Testis (tissue), 3 donors: ENCODE results near the gene NCL. TPM values are rescaled to one million over a fixed set of nuclear protein-coding genes. Genes with fewer than 3 reads are reported as not detected.
A peak's percentile ranks its signal among the peaks of the same experiment; 100 is the strongest.
"Not testable (repeated sequence)": the region's sequence is repeated elsewhere in the genome, so short reads cannot be mapped to it uniquely, and the experiment has no call there.

ENCODE experiments used
- DNase-seq: peaks from one replicate; pipeline ENCODE4 v3.0.0-alpha.2; 2019
- H3K27ac ChIP-seq, 2 donors: fragments of 200-600 bp; sonication (generic); one replicate each; pipeline ENCODE4 v1.5.1; 2019
- H3K27me3 ChIP-seq: fragments of 200-600 bp; sonication (generic); one replicate; pipeline ENCODE4 v1.5.1; 2019
- H3K36me3 ChIP-seq: fragments of 200-600 bp; sonication (generic); one replicate; pipeline ENCODE4 v1.5.1; 2017; ENCODE audit warnings: low read depth; ENCODE audit errors: missing control alignments
- H3K4me1 ChIP-seq: fragments of 200-600 bp; sonication (generic); one replicate; pipeline ENCODE4 v1.5.1; 2019
- H3K4me3 ChIP-seq, 2 donors: fragments of 200-600 bp; sonication (generic); one replicate each; pipeline ENCODE4 v1.5.1; 2017 to 2019
- H3K9me3 ChIP-seq: fragments of 200-600 bp; sonication (generic); one replicate; pipeline ENCODE4 v1.5.1; 2017
- CTCF ChIP-seq, 3 experiments: fragments of 450-650 bp in 2 of 3; fragments of 200-600 bp in 1 of 3; sonication (generic) in 1 of 3; IDR thresholded peaks; one replicate each; pipeline ENCODE4 v1.5.1; 2016 to 2019; ENCODE audit warnings: antibody characterized with exemption in 3 of 3, mild to moderate bottlenecking in 2 of 3, moderate library complexity in 1 of 3
- WGBS, 2 donors: methylation state at CpG; one replicate each; pipeline ENCODE4 v1.1.5; 2018; 5-methylcytosine and 5-hydroxymethylcytosine counted together
- intact Hi-C: fragments of 100-400 bp; cut with DNase I; formaldehyde crosslinking; loops from one replicate; pipeline ENCODE4 v1.15.1; 2023; ENCODE audit warnings: low total_unique reads
- polyA plus RNA-seq: library from polyadenylated mRNA; stranded (reverse); fragments of 350-450 nt; fragmentation: Illumina TruSeq; extraction: RNeasy Lipid Tissue Mini Kit (QIAGEN cat#74804); gene quantifications from one replicate; pipeline ENCODE4 v1.2.3, GENCODE V29; 2014; ENCODE audit warnings: low read depth, low replicate concordance; ENCODE audit not compliant: insufficient read depth
- small RNA-seq, 2 donors: library from RNA; depleted of rRNA; stranded (forward); fragments of <200 nt; gene quantifications; one replicate each; pipeline ENCODE3, GENCODE V24; 2016
- total RNA-seq, 2 donors: library from RNA; depleted of rRNA; stranded (reverse); fragments of >200 nt; gene quantifications; one replicate each; pipeline ENCODE4 v1.2.3, GENCODE V29; 2016

Gene NCL
- total and polyA plus RNA-seq, 3 donors from 2014 or later = 207 to 293 (median 224) TPM

- Histone ChIP-seq H3K27ac (peak overlapping the region; percentile 55 to 64), H3K4me1 (peaks cover 29% of the 10 kb centered on the region)
- H3K9me3 ChIP-seq, H3K27me3 ChIP-seq, H3K36me3 ChIP-seq, DNase-seq, H3K4me3 ChIP-seq, intact Hi-C loops: not testable (repeated sequence)
- TF ChIP-seq CTCF (IDR thresholded peaks at IDR 0.05) = peak; percentile 30 to 61 (median 47)
- WGBS, 2 donors = 28 to 42% methylated on average over 16 of the region's 16 CpGs
Measured at GRCh38 chr2:231405601-231406367, 58.5 kb downstream of the NCL start.

- 56 to 81% methylated on average over 14 to 16 of the region's 16 CpGs for WGBS, 2 donors
- H3K36me3 ChIP-seq, H3K9me3 ChIP-seq, H3K27me3 ChIP-seq, H3K4me3 ChIP-seq, H3K27ac ChIP-seq, intact Hi-C loops, DNase-seq: not testable (repeated sequence)
- peaks cover 43% of the 10 kb centered on the region for H3K4me1 ChIP-seq
Measured at GRCh38 chr2:231404183-231404578, 60.1 kb downstream of the NCL start.

Small RNA genes lying within 50 kb of the gene (small RNA-seq; reads per million reads assigned to genes)
- gene RNU2-22P (0.09 to 0.38 reads per million in 2 donors), gene SNORA75 (61.9 to 94.5 reads per million in 2 donors), gene SNORD20 (0 reads per million in 2 donors), gene SNORD82 (2,496 to 2,714 reads per million in 2 donors)

Other genes starting within 250 kb of the NCL start
- 1 to 10 TPM; 3.3 to 5.0 TPM for gene B3GNT7, start 68.8 kb downstream of the NCL start, total RNA-seq
- gene B3GNT7, start 68.8 kb downstream of the NCL start, polyA plus RNA-seq = 2.6 TPM
- 1 to 10 TPM; 3.2 to 3.7 TPM for gene NMUR1, start 66.0 kb upstream of the NCL start, total RNA-seq
- 2.7 TPM for gene NMUR1, start 66.0 kb upstream of the NCL start, polyA plus RNA-seq
- 100 to 1,000 TPM in 1 of 2 donors, 10 to 100 TPM in 1; 84.4 to 248 TPM for gene TEX44, start 128.4 kb upstream of the NCL start, total RNA-seq
- 166 TPM for gene TEX44, start 128.4 kb upstream of the NCL start, polyA plus RNA-seq
- 100 to 1,000 TPM; 278 to 311 TPM for gene PTMA, start 244.0 kb upstream of the NCL start, total RNA-seq
- gene PTMA, start 244.0 kb upstream of the NCL start, polyA plus RNA-seq = 583 TPM